Measurements from ENCODE around the gene PTGES2.
A peak's percentile ranks its signal among the peaks of the same experiment; 100 is the strongest.

PTGES2 gene

GRCh38 chr9:128098297-128099230 is 29.0 kb downstream of the PTGES2 start:
- Mint-ChIP-seq H3K9me3 (ENCODE audit: low read depth) (no peaks in the 10 kb centered on the region), H3K27ac (peak overlapping the region; percentile 82), H3K36me3 (peaks cover 2% of the 10 kb centered on the region)

GRCh38 chr9:128097543-128098296 is 29.8 kb downstream of the PTGES2 start:
- H3K27me3 Mint-ChIP-seq = no peaks in the 10 kb centered on the region
- H3K4me1 Mint-ChIP-seq (ENCODE audit: low read depth) = peaks cover 66% of the 10 kb centered on the region
- H3K4me3 Mint-ChIP-seq = peak overlapping the region; percentile 66
- H3K27ac Mint-ChIP-seq = peak overlapping the region; percentile 82
- H3K36me3 Mint-ChIP-seq = peaks cover 2% of the 10 kb centered on the region
- no peaks in the 10 kb centered on the region for H3K9me3 Mint-ChIP-seq (ENCODE audit: low read depth)

More at GRCh38 chr9:128098297-128099230, 29.0 kb downstream of the PTGES2 start:
- H3K4me3 Mint-ChIP-seq = peak overlapping the region; percentile 66
- H3K4me1 Mint-ChIP-seq (ENCODE audit: low read depth) = peaks cover 65% of the 10 kb centered on the region
- no peaks in the 10 kb centered on the region for H3K27me3 Mint-ChIP-seq

GRCh38 chr9:128096616-128097536 is 30.7 kb downstream of the PTGES2 start:
- no peaks in the 10 kb centered on the region for H3K9me3 Mint-ChIP-seq (ENCODE audit: low read depth)
- no peaks in the 10 kb centered on the region for H3K27me3 Mint-ChIP-seq
- H3K36me3 Mint-ChIP-seq = peaks cover 2% of the 10 kb centered on the region
- H3K27ac Mint-ChIP-seq = peak overlapping the region; percentile 28
- peaks cover 71% of the 10 kb centered on the region for H3K4me1 Mint-ChIP-seq (ENCODE audit: low read depth)
- H3K4me3 Mint-ChIP-seq = no peak overlapping the region

- H3K36me3 Mint-ChIP-seq = no peaks in the 10 kb centered on the region
- peak overlapping the region; percentile 82 for H3K4me3 Mint-ChIP-seq
- peaks cover 80% of the 10 kb centered on the region for H3K4me1 Mint-ChIP-seq (ENCODE audit: low read depth)
- H3K9me3 Mint-ChIP-seq (ENCODE audit: low read depth) = no peaks in the 10 kb centered on the region
- peak overlapping the region; percentile 96 for H3K27ac Mint-ChIP-seq
- H3K27me3 Mint-ChIP-seq = no peaks in the 10 kb centered on the region
Measured at GRCh38 chr9:128094950-128095544, 32.5 kb downstream of the PTGES2 start.

- peaks cover 83% of the 10 kb centered on the region for H3K4me1 Mint-ChIP-seq (ENCODE audit: low read depth)
- no peaks in the 10 kb centered on the region for H3K36me3 Mint-ChIP-seq
- H3K9me3 Mint-ChIP-seq (ENCODE audit: low read depth) = no peaks in the 10 kb centered on the region
- peak overlapping the region; percentile 96 for H3K27ac Mint-ChIP-seq
- peak overlapping the region; percentile 82 for H3K4me3 Mint-ChIP-seq
- H3K27me3 Mint-ChIP-seq = no peaks in the 10 kb centered on the region
Measured at GRCh38 chr9:128094166-128094949, 33.2 kb downstream of the PTGES2 start.

- Mint-ChIP-seq H3K4me1 (ENCODE audit: low read depth) (peaks cover 81% of the 10 kb centered on the region), H3K36me3 (no peaks in the 10 kb centered on the region), H3K9me3 (ENCODE audit: low read depth) (no peaks in the 10 kb centered on the region), H3K27me3 (no peaks in the 10 kb centered on the region), H3K4me3 (peak overlapping the region; percentile 82), H3K27ac (peak overlapping the region; percentile 96)
Measured at GRCh38 chr9:128093011-128093410, 34.5 kb downstream of the PTGES2 start.

- peak overlapping the region; percentile 82 for H3K4me3 Mint-ChIP-seq
- H3K27me3 Mint-ChIP-seq = no peaks in the 10 kb centered on the region
- H3K9me3 Mint-ChIP-seq (ENCODE audit: low read depth) = no peaks in the 10 kb centered on the region
- peak overlapping the region; percentile 96 for H3K27ac Mint-ChIP-seq
- H3K36me3 Mint-ChIP-seq = peaks cover under 1% of the 10 kb centered on the region
- peaks cover 83% of the 10 kb centered on the region for H3K4me1 Mint-ChIP-seq (ENCODE audit: low read depth)
Measured at GRCh38 chr9:128092199-128092977, 35.1 kb downstream of the PTGES2 start.

- H3K27ac Mint-ChIP-seq = peak overlapping the region; percentile 96
- H3K27me3 Mint-ChIP-seq = no peaks in the 10 kb centered on the region
- peak overlapping the region; percentile 67 for H3K4me3 Mint-ChIP-seq
- no peaks in the 10 kb centered on the region for H3K9me3 Mint-ChIP-seq (ENCODE audit: low read depth)
- H3K4me1 Mint-ChIP-seq (ENCODE audit: low read depth) = peaks cover 77% of the 10 kb centered on the region
- peaks cover 2% of the 10 kb centered on the region for H3K36me3 Mint-ChIP-seq
Measured at GRCh38 chr9:128091571-128091970, 36.0 kb downstream of the PTGES2 start.

- peak overlapping the region; percentile 46 for H3K27ac Mint-ChIP-seq
Measured at GRCh38 chr9:128091144-128091543, 36.4 kb downstream of the PTGES2 start.

GRCh38 chr9:128089299-128089698 is 38.2 kb downstream of the PTGES2 start:
- H3K27me3 Mint-ChIP-seq = no peaks in the 10 kb centered on the region
- H3K27ac Mint-ChIP-seq = peak overlapping the region; percentile 79
- no peaks in the 10 kb centered on the region for H3K9me3 Mint-ChIP-seq (ENCODE audit: low read depth)
- peaks cover 2% of the 10 kb centered on the region for H3K36me3 Mint-ChIP-seq
- H3K4me3 Mint-ChIP-seq = no peak overlapping the region
- H3K4me1 Mint-ChIP-seq (ENCODE audit: low read depth) = peaks cover 66% of the 10 kb centered on the region

More at GRCh38 chr9:128091144-128091543, 36.4 kb downstream of the PTGES2 start:
- Mint-ChIP-seq H3K9me3 (ENCODE audit: low read depth) (no peaks in the 10 kb centered on the region), H3K4me1 (ENCODE audit: low read depth) (peaks cover 75% of the 10 kb centered on the region), H3K4me3 (peak overlapping the region; percentile 49), H3K36me3 (peaks cover 2% of the 10 kb centered on the region), H3K27me3 (no peaks in the 10 kb centered on the region)

- H3K9me3 Mint-ChIP-seq (ENCODE audit: low read depth) = no peaks in the 10 kb centered on the region
- H3K36me3 Mint-ChIP-seq = peaks cover 2% of the 10 kb centered on the region
- H3K27me3 Mint-ChIP-seq = no peaks in the 10 kb centered on the region
- peak overlapping the region; percentile 4 for H3K4me3 Mint-ChIP-seq
- peaks cover 64% of the 10 kb centered on the region for H3K4me1 Mint-ChIP-seq (ENCODE audit: low read depth)
- peak overlapping the region; percentile 54 for H3K27ac Mint-ChIP-seq
Measured at GRCh38 chr9:128088253-128088945, 39.1 kb downstream of the PTGES2 start.

- peaks cover 54% of the 10 kb centered on the region for H3K4me1 Mint-ChIP-seq (ENCODE audit: low read depth)
- H3K9me3 Mint-ChIP-seq (ENCODE audit: low read depth) = no peaks in the 10 kb centered on the region
- peak overlapping the region; percentile 59 for H3K27ac Mint-ChIP-seq
- peaks cover 2% of the 10 kb centered on the region for H3K36me3 Mint-ChIP-seq
- no peak overlapping the region for H3K4me3 Mint-ChIP-seq
- H3K27me3 Mint-ChIP-seq = no peaks in the 10 kb centered on the region
Measured at GRCh38 chr9:128087262-128087661, 40.3 kb downstream of the PTGES2 start.

Data from activated naive CD8-positive, alpha-beta T cell (primary cell).